Measurements from ENCODE around the gene YTHDF2. TPM values are rescaled to one million over a fixed set of nuclear protein-coding genes. Genes with fewer than 3 reads are reported as not detected.
A peak's percentile ranks its signal among the peaks of the same experiment; 100 is the strongest.
"Not testable (repeated sequence)": the region's sequence is repeated elsewhere in the genome, so short reads cannot be mapped to it uniquely, and the experiment has no call there.

Gene YTHDF2
- total RNA-seq, 1 experiment from 2014 or later = 117 TPM

DNA sequence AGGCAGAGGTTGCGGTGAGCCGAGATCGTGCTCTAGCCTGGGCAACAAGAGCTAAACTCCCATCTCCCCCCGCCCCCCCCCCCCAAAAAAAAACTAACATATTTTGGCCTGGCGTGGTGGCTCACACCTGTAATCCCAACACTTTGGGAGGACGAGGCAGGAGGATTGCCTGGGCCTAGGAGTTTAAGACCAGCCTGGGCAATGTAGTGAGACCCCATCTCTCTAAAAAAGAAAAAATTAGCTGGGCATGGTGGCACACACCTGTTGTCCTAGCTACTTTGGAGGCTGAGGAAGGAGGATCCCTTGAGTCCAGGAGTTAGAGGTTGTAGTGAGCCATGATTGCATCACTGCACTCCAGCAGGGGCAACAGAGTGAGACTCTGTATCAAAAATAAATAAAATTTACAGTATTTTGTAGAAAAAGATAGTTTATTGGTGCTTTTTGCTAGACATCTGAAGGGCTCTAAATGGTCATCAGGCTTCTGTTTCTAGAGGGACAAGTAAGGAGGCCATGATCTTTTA lies 9.0 kb downstream of the YTHDF2 start:
- peaks cover 34% of the 10 kb centered on the region for H3K4me1 Mint-ChIP-seq (ENCODE audit: low read depth, unreplicated experiment)
- H3K36me3 Mint-ChIP-seq (ENCODE audit: insufficient read depth, unreplicated experiment) = peaks cover 80% of the 10 kb centered on the region
- H3K4me3 Mint-ChIP-seq (ENCODE audit: low read depth, unreplicated experiment) = no peak overlapping the region
- TF ChIP-seq, protein P1, sequence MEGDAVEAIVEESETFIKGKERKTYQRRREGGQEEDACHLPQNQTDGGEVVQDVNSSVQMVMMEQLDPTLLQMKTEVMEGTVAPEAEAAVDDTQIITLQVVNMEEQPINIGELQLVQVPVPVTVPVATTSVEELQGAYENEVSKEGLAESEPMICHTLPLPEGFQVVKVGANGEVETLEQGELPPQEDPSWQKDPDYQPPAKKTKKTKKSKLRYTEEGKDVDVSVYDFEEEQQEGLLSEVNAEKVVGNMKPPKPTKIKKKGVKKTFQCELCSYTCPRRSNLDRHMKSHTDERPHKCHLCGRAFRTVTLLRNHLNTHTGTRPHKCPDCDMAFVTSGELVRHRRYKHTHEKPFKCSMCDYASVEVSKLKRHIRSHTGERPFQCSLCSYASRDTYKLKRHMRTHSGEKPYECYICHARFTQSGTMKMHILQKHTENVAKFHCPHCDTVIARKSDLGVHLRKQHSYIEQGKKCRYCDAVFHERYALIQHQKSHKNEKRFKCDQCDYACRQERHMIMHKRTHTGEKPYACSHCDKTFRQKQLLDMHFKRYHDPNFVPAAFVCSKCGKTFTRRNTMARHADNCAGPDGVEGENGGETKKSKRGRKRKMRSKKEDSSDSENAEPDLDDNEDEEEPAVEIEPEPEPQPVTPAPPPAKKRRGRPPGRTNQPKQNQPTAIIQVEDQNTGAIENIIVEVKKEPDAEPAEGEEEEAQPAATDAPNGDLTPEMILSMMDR (IDR thresholded peaks at IDR 0.05; ENCODE audit: unreplicated experiment) = no peak
- H3K9me3 Mint-ChIP-seq (ENCODE audit: low read depth, unreplicated experiment) = peaks cover 4% of the 10 kb centered on the region
- BruUV-seq (replicated peaks) = no TSS peak
- CTCF ChIA-PET = interaction anchor here (1.1 kb wide), 1 partner anchor 9 kb away, joined by 5 read pairs; the partner anchor contains the start of gene YTHDF2
- no peak overlapping the region for H3K27ac Mint-ChIP-seq (ENCODE audit: unreplicated experiment)
- intact Hi-C loops (cut with micrococcal nuclease; ENCODE audit: unreplicated experiment) = loop anchor here (5.0 kb wide), 1 partner anchor 187 kb away; no protein-coding TSS in a partner anchor
- no peaks in the 10 kb centered on the region for H3K27me3 Mint-ChIP-seq (ENCODE audit: unreplicated experiment)
- DNase-seq = no peak

DNA sequence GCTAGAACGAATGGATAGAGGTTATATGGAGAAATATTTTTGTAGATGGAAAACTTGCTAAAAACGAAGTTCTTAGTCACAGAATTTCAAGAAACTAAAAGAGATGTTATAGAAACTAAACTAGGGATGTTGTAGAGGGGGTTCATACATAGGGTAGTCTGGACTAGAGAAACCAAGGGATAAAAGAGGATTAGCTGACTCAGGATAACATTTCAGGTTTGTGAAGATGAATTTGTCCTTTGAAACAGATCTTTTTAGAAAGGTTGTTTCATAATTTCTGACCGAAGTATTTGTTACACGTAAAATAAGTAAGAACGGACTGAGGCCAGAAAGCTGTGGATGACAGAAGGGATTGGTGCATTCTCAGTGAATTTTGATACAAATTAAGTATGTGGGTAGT lies 13.6 kb downstream of the YTHDF2 start:
- Mint-ChIP-seq H3K27ac (ENCODE audit: unreplicated experiment) (peak overlapping the region; percentile 27), H3K36me3 (ENCODE audit: insufficient read depth, unreplicated experiment) (peaks cover 65% of the 10 kb centered on the region), H3K9me3 (ENCODE audit: low read depth, unreplicated experiment) (no peaks in the 10 kb centered on the region), H3K4me3 (ENCODE audit: low read depth, unreplicated experiment) (no peak overlapping the region), H3K4me1 (ENCODE audit: low read depth, unreplicated experiment) (peaks cover 24% of the 10 kb centered on the region), H3K27me3 (ENCODE audit: unreplicated experiment) (no peaks in the 10 kb centered on the region)
- intact Hi-C loops (cut with micrococcal nuclease; ENCODE audit: unreplicated experiment) = no loop called here
- CTCF ChIA-PET = no interaction called here
- no TSS peak for BruUV-seq (replicated peaks)
- TF ChIP-seq, protein P1 (IDR thresholded peaks at IDR 0.05; ENCODE audit: unreplicated experiment) = no peak
- DNase-seq = no peak

DNA sequence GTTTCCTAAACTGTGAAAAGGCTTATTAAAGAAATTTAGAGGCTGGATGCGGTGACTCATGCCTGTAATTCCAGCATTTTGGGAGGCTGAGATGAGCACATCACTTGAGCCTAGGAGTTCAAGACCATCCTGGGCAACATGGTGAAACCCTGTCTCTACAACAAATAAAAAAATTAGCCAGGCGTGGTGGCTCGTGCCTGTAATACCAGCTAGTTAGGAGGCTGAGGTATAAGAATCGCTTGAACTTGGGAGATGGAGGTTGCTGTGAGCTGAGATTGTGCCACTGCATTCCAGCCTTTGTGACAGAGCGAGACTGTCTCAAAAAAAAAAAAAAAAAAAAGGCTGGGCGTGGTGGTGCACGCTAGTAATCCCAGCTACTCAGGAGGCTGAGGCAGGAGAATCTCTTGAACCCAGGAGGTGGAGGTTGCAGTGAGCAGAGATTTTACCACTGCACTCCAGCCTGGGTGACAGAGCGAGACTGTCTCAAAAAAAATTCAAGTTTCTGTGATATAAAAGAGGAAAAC lies 14.1 kb downstream of the YTHDF2 start:
- H3K27me3 Mint-ChIP-seq (ENCODE audit: unreplicated experiment); BruUV-seq (replicated peaks); H3K27ac Mint-ChIP-seq (ENCODE audit: unreplicated experiment); intact Hi-C loops (cut with micrococcal nuclease; ENCODE audit: unreplicated experiment); H3K4me3 Mint-ChIP-seq (ENCODE audit: low read depth, unreplicated experiment); H3K9me3 Mint-ChIP-seq (ENCODE audit: low read depth, unreplicated experiment); DNase-seq: not testable (repeated sequence)
- peaks cover 63% of the 10 kb centered on the region for H3K36me3 Mint-ChIP-seq (ENCODE audit: insufficient read depth, unreplicated experiment)
- CTCF ChIA-PET = interaction anchor here (1.0 kb wide), 1 partner anchor 9 kb away, joined by 3 read pairs; no protein-coding TSS in a partner anchor
- peaks cover 24% of the 10 kb centered on the region for H3K4me1 Mint-ChIP-seq (ENCODE audit: low read depth, unreplicated experiment)

DNA sequence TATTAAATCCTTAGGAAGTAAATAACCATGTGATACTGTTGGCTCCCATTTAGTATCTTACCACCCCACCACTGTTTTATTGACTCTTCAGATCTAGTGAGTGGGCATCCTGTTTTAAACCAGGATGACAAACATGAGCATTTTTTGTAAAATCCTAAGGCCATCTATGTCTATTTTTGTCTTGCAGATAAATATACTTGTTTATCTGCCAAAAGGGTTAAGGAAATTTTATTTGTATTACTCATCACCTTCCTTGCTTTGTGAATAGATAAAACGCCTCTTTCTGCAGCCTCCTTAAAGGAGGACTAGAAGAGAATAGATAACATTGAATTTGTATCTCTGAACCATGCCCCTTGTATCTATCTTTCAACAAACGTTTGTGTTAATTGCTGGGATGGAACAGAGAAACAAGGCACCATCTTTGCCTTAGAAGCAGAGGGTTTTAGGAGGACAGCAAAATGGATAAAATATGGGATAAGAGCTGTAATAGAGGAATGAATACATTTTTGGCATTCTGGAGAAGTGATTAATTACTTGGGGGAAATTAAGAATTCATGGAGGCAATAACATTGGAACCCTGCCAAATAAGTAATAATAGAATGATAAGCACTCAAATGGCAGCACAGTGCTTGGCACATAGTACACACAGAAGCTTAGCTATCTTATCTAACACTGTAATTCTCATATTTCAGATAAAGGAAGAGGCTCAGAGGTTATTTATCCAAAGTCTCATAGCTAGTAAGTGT lies 14.7 kb downstream of the YTHDF2 start:
- Mint-ChIP-seq H3K27me3 (ENCODE audit: unreplicated experiment) (no peaks in the 10 kb centered on the region), H3K4me1 (ENCODE audit: low read depth, unreplicated experiment) (peaks cover 24% of the 10 kb centered on the region), H3K4me3 (ENCODE audit: low read depth, unreplicated experiment) (no peak overlapping the region), H3K9me3 (ENCODE audit: low read depth, unreplicated experiment) (no peaks in the 10 kb centered on the region), H3K27ac (ENCODE audit: unreplicated experiment) (no peak overlapping the region), H3K36me3 (ENCODE audit: insufficient read depth, unreplicated experiment) (peaks cover 56% of the 10 kb centered on the region)
- TF ChIP-seq, protein P1 (IDR thresholded peaks at IDR 0.05; ENCODE audit: unreplicated experiment) = no peak
- CTCF ChIA-PET = interaction anchor here (0.6 to 1.1 kb wide), 3 partner anchors 8 to 29 kb away, joined by 3 read pairs; partner anchors contain the start of gene YTHDF2
- intact Hi-C loops (cut with micrococcal nuclease; ENCODE audit: unreplicated experiment) = no loop called here
- no peak for DNase-seq
- BruUV-seq (replicated peaks) = no TSS peak
